Gastroesophageal sphincter (tissue), 4 donors: ENCODE results near the gene GAB4. TPM values are rescaled to one million over a fixed set of nuclear protein-coding genes. Genes with fewer than 3 reads are reported as not detected.
"Not testable (repeated sequence)": the region's sequence is repeated elsewhere in the genome, so short reads cannot be mapped to it uniquely, and the experiment has no call there.

ENCODE experiments used
- ATAC-seq: fragments of 150-250 bp; one replicate; pipeline ENCODE4 v1.9.1; 2016; ENCODE audit warnings: mild to moderate bottlenecking, moderate library complexity
- H3K27ac ChIP-seq, 4 donors: fragments of 200-600 bp; sonication (generic) in 3 of 4; 1 replicate in 3 of 4; 2 replicates in 1 of 4; pipeline ENCODE4 v1.5.1; 2016 to 2019
- H3K27me3 ChIP-seq: fragments of 200-600 bp; sonication (generic); one replicate; pipeline ENCODE4 v1.5.1; 2019
- H3K36me3 ChIP-seq, 2 donors: fragments of 200-600 bp; sonication (generic); one replicate each; pipeline ENCODE4 v1.5.1; 2019; ENCODE audit warnings: control low read depth in 1 of 2
- H3K4me1 ChIP-seq, 3 donors: fragments of 200-600 bp; sonication (generic); 1 replicate in 2 of 3; 2 replicates in 1 of 3; pipeline ENCODE4 v1.5.1; 2016 to 2019; ENCODE audit warnings: control low read depth in 2 of 3
- H3K4me3 ChIP-seq, 2 donors: fragments of 200-600 bp; sonication (generic); one replicate each; pipeline ENCODE4 v1.5.1; 2019; ENCODE audit warnings: mild to moderate bottlenecking in 1 of 2, moderate library complexity in 1 of 2
- H3K9me3 ChIP-seq, 3 donors: fragments of 200-600 bp; sonication (generic); one replicate each; pipeline ENCODE4 v1.5.1; 2017 to 2019; ENCODE audit warnings: control low read depth in 2 of 3
- EP300 ChIP-seq: sonication (generic); formaldehyde crosslinking; IDR thresholded peaks from one replicate; pipeline ENCODE4 v1.6.1; 2017; ENCODE audit warnings: antibody characterized with exemption, mild to moderate bottlenecking
- POLR2A ChIP-seq, 2 donors: fragments of 450-650 bp; IDR thresholded peaks; one replicate each; pipeline ENCODE4 v1.6.1; 2017; ENCODE audit warnings: antibody characterized with exemption in 2 of 2, mild to moderate bottlenecking in 2 of 2, moderate library complexity in 1 of 2
- POLR2AphosphoS5 ChIP-seq: sonication (generic); formaldehyde crosslinking; IDR thresholded peaks from one replicate; pipeline ENCODE4 v1.6.1; 2017; ENCODE audit warnings: antibody characterized with exemption
- WGBS, 2 donors: methylation state at CpG; one replicate each; pipeline ENCODE4 v1.1.5; 2018; ENCODE audit warnings: low coverage in 1 of 2; 5-methylcytosine and 5-hydroxymethylcytosine counted together
- total RNA-seq, 4 donors: library from RNA; depleted of rRNA; stranded (reverse); fragments of >200 nt; gene quantifications; one replicate each; pipeline ENCODE4 v1.1.0, GENCODE V29; 2016
- TF ChIP-seq, protein P1 (sequence below), 4 experiments: fragments of 200-600 bp in 2 of 4; fragments of 450-650 bp in 2 of 4; sonication (generic) in 1 of 4; IDR thresholded peaks; one replicate each; pipeline ENCODE4 v1.5.1; 2017 to 2019; ENCODE audit warnings: antibody characterized with exemption in 4 of 4, mild to moderate bottlenecking in 2 of 4, moderate library complexity in 2 of 4

GAB4 gene
- total RNA-seq, 4 donors from 2014 or later: not detected

- WGBS, 2 donors: 65 to 78% methylated on average over 3 to 5 of the region's 5 CpGs
- Histone ChIP-seq H3K27me3 (peaks cover 16% of the 10 kb centered on the region), H3K4me3 (no peak overlapping the region), H3K9me3 (no peaks in the 10 kb centered on the region), H3K4me1 (no peaks in the 10 kb centered on the region), H3K27ac (no peak overlapping the region), H3K36me3 (no peaks in the 10 kb centered on the region)
- ATAC-seq: no peak
- TF ChIP-seq, protein P1, sequence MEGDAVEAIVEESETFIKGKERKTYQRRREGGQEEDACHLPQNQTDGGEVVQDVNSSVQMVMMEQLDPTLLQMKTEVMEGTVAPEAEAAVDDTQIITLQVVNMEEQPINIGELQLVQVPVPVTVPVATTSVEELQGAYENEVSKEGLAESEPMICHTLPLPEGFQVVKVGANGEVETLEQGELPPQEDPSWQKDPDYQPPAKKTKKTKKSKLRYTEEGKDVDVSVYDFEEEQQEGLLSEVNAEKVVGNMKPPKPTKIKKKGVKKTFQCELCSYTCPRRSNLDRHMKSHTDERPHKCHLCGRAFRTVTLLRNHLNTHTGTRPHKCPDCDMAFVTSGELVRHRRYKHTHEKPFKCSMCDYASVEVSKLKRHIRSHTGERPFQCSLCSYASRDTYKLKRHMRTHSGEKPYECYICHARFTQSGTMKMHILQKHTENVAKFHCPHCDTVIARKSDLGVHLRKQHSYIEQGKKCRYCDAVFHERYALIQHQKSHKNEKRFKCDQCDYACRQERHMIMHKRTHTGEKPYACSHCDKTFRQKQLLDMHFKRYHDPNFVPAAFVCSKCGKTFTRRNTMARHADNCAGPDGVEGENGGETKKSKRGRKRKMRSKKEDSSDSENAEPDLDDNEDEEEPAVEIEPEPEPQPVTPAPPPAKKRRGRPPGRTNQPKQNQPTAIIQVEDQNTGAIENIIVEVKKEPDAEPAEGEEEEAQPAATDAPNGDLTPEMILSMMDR (IDR thresholded peaks at IDR 0.05): no peak
- no peak for TF ChIP-seq POLR2AphosphoS5
- no peak for TF ChIP-seq EP300
- no peak for TF ChIP-seq POLR2A (IDR thresholded peaks at IDR 0.05)
These were observed 38.7 kb upstream of the GAB4 start for GRCh38 chr22:17046566-17047348.

DNA sequence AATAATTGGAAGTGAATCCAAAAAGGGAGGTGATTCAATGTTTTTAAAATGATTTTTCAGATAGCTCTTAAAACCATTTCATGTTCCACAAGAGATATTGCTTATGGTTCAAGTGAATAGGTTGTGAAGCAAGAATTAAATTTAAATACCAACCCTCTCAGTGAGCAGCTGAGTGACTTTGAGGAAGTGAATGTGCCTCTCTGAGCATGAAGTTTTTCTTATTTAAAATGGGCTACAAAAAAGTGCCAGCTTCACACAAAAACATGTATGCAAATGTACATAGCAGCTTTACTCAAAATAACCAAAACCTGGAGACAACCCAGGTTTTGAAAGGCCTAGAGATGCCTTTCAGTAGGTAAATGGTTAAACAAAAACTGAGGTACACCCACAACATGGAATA is 35.5 kb upstream of the GAB4 start:
- no peaks in the 10 kb centered on the region for H3K36me3 ChIP-seq
- H3K27ac ChIP-seq: no peak overlapping the region
- H3K4me3 ChIP-seq: no peak overlapping the region
- no peaks in the 10 kb centered on the region for H3K9me3 ChIP-seq
- peaks cover 33% of the 10 kb centered on the region for H3K27me3 ChIP-seq
- ATAC-seq: no peak
- H3K4me1 ChIP-seq: no peaks in the 10 kb centered on the region
- TF ChIP-seq POLR2AphosphoS5: no peak
- TF ChIP-seq, protein P1 (IDR thresholded peaks at IDR 0.05): no peak
- TF ChIP-seq POLR2A (IDR thresholded peaks at IDR 0.05): no peak
- no peak for TF ChIP-seq EP300

GRCh38 chr22:17036842-17037711 is 29.1 kb upstream of the GAB4 start:
- H3K27me3 ChIP-seq: peaks cover 62% of the 10 kb centered on the region
- H3K27ac ChIP-seq: peak overlapping the region in 2 of 4 donors; percentile 45 to 73
- H3K4me3 ChIP-seq: peak overlapping the region; percentile 18 to 47
- 59% methylated on average over 2 of the region's 56 CpGs; no CpG with 5 or more reads in 1 of the 2 donors for WGBS, 2 donors
- H3K4me1 ChIP-seq: peaks cover 0 to 11% (median 0%) of the 10 kb centered on the region in 3 donors
- peak; percentile 74 for ATAC-seq
- not testable (repeated sequence) for H3K36me3 ChIP-seq, H3K9me3 ChIP-seq

GRCh38 chr22:17035976-17036841 is 28.2 kb upstream of the GAB4 start:
- H3K27ac ChIP-seq: peak overlapping the region in 3 of 4 donors; percentile 12 to 73 (median 45)
- peak overlapping the region; percentile 18 to 47 for H3K4me3 ChIP-seq
- WGBS, 2 donors: 16% methylated on average over 13 of the region's 56 CpGs; no CpG with 5 or more reads in 1 of the 2 donors
- ATAC-seq: peak; percentile 33
- H3K36me3 ChIP-seq, H3K9me3 ChIP-seq: not testable (repeated sequence)
- peaks cover 0 to 11% (median 0%) of the 10 kb centered on the region in 3 donors for H3K4me1 ChIP-seq
- H3K27me3 ChIP-seq: peaks cover 64% of the 10 kb centered on the region

GRCh38 chr22:17035246-17035645 is 27.2 kb upstream of the GAB4 start:
- no peak for TF ChIP-seq EP300
- TF ChIP-seq, protein P1 (IDR thresholded peaks at IDR 0.05): no peak
- TF ChIP-seq POLR2A (IDR thresholded peaks at IDR 0.05): no peak
- TF ChIP-seq POLR2AphosphoS5: no peak
- Histone ChIP-seq H3K4me1 (peaks cover 0 to 11% (median 0%) of the 10 kb centered on the region in 3 donors), H3K36me3 (no peaks in the 10 kb centered on the region), H3K4me3 (no peak overlapping the region), H3K9me3 (no peaks in the 10 kb centered on the region), H3K27me3 (peaks cover 56% of the 10 kb centered on the region), H3K27ac (no peak overlapping the region)
- WGBS, 2 donors: 64 to 71% methylated on average over 4 of the region's 4 CpGs
- no peak for ATAC-seq

DNA sequence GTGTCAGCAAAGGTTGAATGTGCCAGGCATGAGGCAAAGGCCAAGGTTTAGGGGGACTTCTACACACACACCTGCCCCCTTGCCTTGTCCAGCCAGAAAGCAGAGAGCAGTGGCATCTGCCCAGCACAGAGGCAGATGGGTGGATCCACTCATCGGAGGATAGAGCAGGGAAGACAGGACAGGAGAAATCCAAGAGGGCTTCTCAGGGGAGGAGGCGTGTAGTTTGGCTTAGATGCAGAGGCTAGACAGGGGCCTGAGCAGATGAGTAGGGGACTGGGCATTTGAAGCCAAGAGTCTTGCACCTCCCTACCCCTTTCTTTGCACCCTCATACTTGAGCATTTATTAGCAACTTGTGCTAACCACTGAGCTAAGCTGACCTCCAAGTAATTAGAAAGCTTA is 26.5 kb upstream of the GAB4 start:
- not testable (repeated sequence) for ATAC-seq, H3K36me3 ChIP-seq, H3K9me3 ChIP-seq, H3K27ac ChIP-seq, H3K4me3 ChIP-seq
- 90% methylated on average over 2 of the region's 2 CpGs; no CpG with 5 or more reads in 1 of the 2 donors for WGBS, 2 donors
- Histone ChIP-seq H3K27me3 (peaks cover 49% of the 10 kb centered on the region), H3K4me1 (peaks cover 0 to 11% (median 0%) of the 10 kb centered on the region in 3 donors)

DNA sequence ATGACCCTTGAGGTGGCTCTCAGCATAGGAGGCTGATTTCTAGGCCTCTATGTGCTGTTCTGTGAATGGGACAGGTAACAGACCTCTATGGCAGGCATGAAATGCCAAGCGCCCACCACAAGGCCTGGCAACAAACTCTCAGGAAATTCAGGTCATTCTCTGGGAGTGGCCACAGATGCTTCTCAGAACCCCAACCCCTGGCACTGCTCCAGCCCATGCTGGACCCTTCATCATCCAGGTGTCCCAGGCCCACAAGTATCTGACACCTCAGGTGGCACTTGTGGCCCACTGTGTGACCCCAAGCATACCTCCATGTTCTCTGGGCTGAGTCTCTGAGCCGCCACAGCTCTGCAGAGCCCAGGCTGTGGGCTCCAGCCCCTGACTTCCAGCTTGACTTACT is 24.3 kb upstream of the GAB4 start:
- WGBS, 2 donors: no CpG with 5 or more reads among the region's 2 CpGs

DNA sequence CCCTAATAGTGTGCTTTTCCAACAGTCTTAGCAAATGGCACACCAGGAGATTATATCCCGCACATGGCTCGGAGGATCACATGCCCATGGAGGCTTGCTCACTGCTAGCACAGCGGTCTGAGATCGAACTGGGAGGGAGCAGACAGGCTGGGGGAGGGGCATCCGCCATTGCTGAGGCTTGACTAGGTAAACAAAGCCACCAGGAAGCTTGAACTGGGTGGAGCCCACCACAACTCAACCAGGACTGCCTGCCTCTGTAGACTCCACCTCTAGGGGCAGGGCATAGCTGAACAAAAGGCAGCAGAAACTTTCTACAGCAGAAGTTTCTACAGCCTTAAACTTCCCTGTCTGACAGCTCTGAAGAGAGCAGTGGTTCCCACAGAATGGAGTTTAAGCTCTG is 16.4 kb upstream of the GAB4 start:
- H3K27ac ChIP-seq, H3K27me3 ChIP-seq, ATAC-seq, H3K4me1 ChIP-seq, H3K4me3 ChIP-seq, H3K36me3 ChIP-seq: not testable (repeated sequence)
- peaks cover 0 to 14% (median 0%) of the 10 kb centered on the region in 3 donors for H3K9me3 ChIP-seq
- 80% methylated on average over 1 of the region's 5 CpGs; no CpG with 5 or more reads in 1 of the 2 donors for WGBS, 2 donors

More for the DNA sequence above, 24.3 kb upstream of the GAB4 start:
- not testable (repeated sequence) for H3K4me3 ChIP-seq, H3K27ac ChIP-seq, H3K36me3 ChIP-seq, ATAC-seq, H3K9me3 ChIP-seq
- H3K4me1 ChIP-seq: peaks cover 0 to 11% (median 0%) of the 10 kb centered on the region in 3 donors
- H3K27me3 ChIP-seq: peaks cover 43% of the 10 kb centered on the region
